H1 (cell line): ENCODE measurements around the gene SEMA5B. TPM values are rescaled to one million over a fixed set of nuclear protein-coding genes. Genes with fewer than 3 reads are reported as not detected.

Experiments
- CTCF ChIA-PET: fragments of 300-600 bp; sonication (Branson Sonifier 250); formaldehyde crosslinking; loops from one replicate; lab custom pipeline; 2021; ENCODE audit not compliant: partially characterized antibody; lab: Charles Lee
- POLR2A ChIA-PET: fragments of 300-600 bp; sonication (Branson Sonifier 250); formaldehyde crosslinking; loops from one replicate; lab custom pipeline; 2021; ENCODE audit warnings: inconsistent platforms; ENCODE audit not compliant: partially characterized antibody; lab: Charles Lee
- DNase-seq, 2 experiments: peaks; one replicate each; pipeline versions ENCODE4 v3.0.0 to v3.0.0-alpha.2; 2010 to 2022; ENCODE audit warnings: low spot score in 2 of 2, low read depth in 1 of 2, mixed read lengths in 1 of 2
- FAIRE-seq: peaks from 2 replicates; lab custom pipeline; 2011; peaks lifted over from hg19 to GRCh38; lab: Jason Lieb, UNC
- H2AFZ ChIP-seq: 2 replicates; pipeline ENCODE4 v1.8.1; 2012; ENCODE audit warnings: low read length, inconsistent platforms
- H2AK5ac ChIP-seq: 2 replicates; pipeline ENCODE4 v1.6.1; 2013; ENCODE audit warnings: low read depth, low read length
- H2BK120ac ChIP-seq: replicated peaks from 2 replicates; pipeline ENCODE3; 2013; ENCODE audit warnings: low read depth, low read length, inconsistent platforms
- H2BK12ac ChIP-seq: 2 replicates; pipeline ENCODE4 v1.6.1; 2013; ENCODE audit warnings: low read depth, low read length
- H2BK15ac ChIP-seq: 2 replicates; pipeline ENCODE4 v1.6.1; 2013; ENCODE audit warnings: low read length
- H2BK20ac ChIP-seq: 2 replicates; pipeline ENCODE4 v1.6.1; 2013; ENCODE audit warnings: low read length
- H2BK5ac ChIP-seq: 2 replicates; pipeline ENCODE4 v1.6.1; 2013; ENCODE audit warnings: low read depth, low read length
- H3K14ac ChIP-seq: 2 replicates; pipeline ENCODE4 v1.6.1; 2013; ENCODE audit warnings: inconsistent platforms; ENCODE audit not compliant: insufficient read length
- H3K18ac ChIP-seq: 2 replicates; pipeline ENCODE4 v1.6.1; 2013; ENCODE audit warnings: low read length; ENCODE audit errors: extremely low read depth
- H3K23ac ChIP-seq: 2 replicates; pipeline ENCODE4 v1.6.1; 2013; ENCODE audit warnings: inconsistent platforms; ENCODE audit not compliant: insufficient read length
- H3K23me2 ChIP-seq: 2 replicates; pipeline ENCODE4 v1.6.1; 2013; ENCODE audit warnings: low read depth, low read length
- H3K27ac ChIP-seq: 2 replicates; pipeline ENCODE4 v1.6.1; 2011; ENCODE audit warnings: low read depth, low read length, inconsistent platforms
- H3K27me3 ChIP-seq, 4 experiments: replicated peaks in 1 of 4; 1 replicate in 1 of 4; 2 replicates in 3 of 4; pipeline versions ENCODE4 v1.6.1 to v1.8.1; 2011 to 2013; ENCODE audit warnings: low read length in 3 of 4, mild to moderate bottlenecking in 3 of 4, inconsistent platforms in 2 of 4, mixed read lengths in 2 of 4, moderate library complexity in 1 of 4; ENCODE audit not compliant: control insufficient read depth in 3 of 4, insufficient read depth in 3 of 4; ENCODE audit errors: extremely low read depth in 1 of 4
- H3K36me3 ChIP-seq, 4 experiments: 2 replicates each; pipeline versions ENCODE4 v1.6.1 to v1.8.1; 2011 to 2013; ENCODE audit warnings: mild to moderate bottlenecking in 4 of 4, low read length in 3 of 4, moderate library complexity in 2 of 4, control low read depth in 1 of 4, inconsistent platforms in 1 of 4; ENCODE audit not compliant: insufficient read depth in 4 of 4, control insufficient read depth in 2 of 4
- H3K4ac ChIP-seq: replicated peaks from 2 replicates; pipeline ENCODE3; 2013; ENCODE audit warnings: low read length, low read depth, mixed read lengths, inconsistent platforms; ENCODE audit not compliant: insufficient read length
- H3K4me1 ChIP-seq, 4 experiments: replicated peaks in 1 of 4; 1 replicate in 1 of 4; 2 replicates in 3 of 4; pipeline versions ENCODE4 v1.6.1 to v1.8.1; 2011 to 2013; ENCODE audit warnings: low read length in 3 of 4, inconsistent platforms in 2 of 4, mixed read lengths in 1 of 4; ENCODE audit not compliant: insufficient read depth in 4 of 4, control insufficient read depth in 3 of 4
- H3K4me2 ChIP-seq, 2 experiments: 2 replicates each; pipeline versions ENCODE4 v1.6.1 to v1.8.1; 2011 to 2013; ENCODE audit warnings: low read depth in 2 of 2, low read length in 2 of 2, control low read depth in 1 of 2, inconsistent platforms in 1 of 2, mild to moderate bottlenecking in 1 of 2; ENCODE audit not compliant: insufficient read depth in 1 of 2
- H3K4me3 ChIP-seq, 4 experiments: fragments of 200-600, 300-600 bp in 1 of 4; sonication (generic), shearing (Covaris generic), sonication (Bioruptor Twin) in 1 of 4; 2 replicates each; pipeline versions ENCODE4 v1.5.1 to v1.8.1; 2011 to 2016; ENCODE audit warnings: low read length in 4 of 4, low read depth in 3 of 4, control low read depth in 2 of 4, inconsistent platforms in 2 of 4, mild to moderate bottlenecking in 2 of 4, mixed read lengths in 1 of 4, moderate library complexity in 1 of 4; ENCODE audit not compliant: insufficient read depth in 2 of 4; ENCODE audit errors: extremely low read depth in 1 of 4
- H3K56ac ChIP-seq: replicated peaks from 2 replicates; pipeline ENCODE3; 2013; ENCODE audit warnings: low read depth, mild to moderate bottlenecking, mixed read lengths, low read length, inconsistent platforms; ENCODE audit not compliant: insufficient read length
- H3K79me1 ChIP-seq: 2 replicates; pipeline ENCODE4 v1.6.1; 2013; ENCODE audit warnings: low read depth, low read length, control low read depth
- H3K79me2 ChIP-seq, 2 experiments: 2 replicates each; pipeline versions ENCODE4 v1.6.1 to v1.8.1; 2012 to 2013; ENCODE audit warnings: low read length in 2 of 2, mild to moderate bottlenecking in 2 of 2, inconsistent platforms in 1 of 2; ENCODE audit not compliant: insufficient read depth in 2 of 2, control insufficient read depth in 1 of 2
- H3K9ac ChIP-seq, 4 experiments: replicated peaks in 1 of 4; 1 replicate in 1 of 4; 2 replicates in 3 of 4; pipeline versions ENCODE4 v1.6.1 to v1.8.1; 2011 to 2013; ENCODE audit warnings: low read depth in 3 of 4, low read length in 3 of 4, control low read depth in 2 of 4, mild to moderate bottlenecking in 2 of 4, moderate library complexity in 2 of 4, inconsistent platforms in 1 of 4; ENCODE audit errors: extremely low read depth in 1 of 4
- H3K9me3 ChIP-seq, 2 experiments: 2 replicates each; pipeline versions ENCODE4 v1.6.1 to v1.8.1; 2012 to 2013; ENCODE audit warnings: mild to moderate bottlenecking in 2 of 2, moderate library complexity in 2 of 2, control low read depth in 1 of 2, inconsistent platforms in 1 of 2, low read depth in 1 of 2, low read length in 1 of 2, mixed read lengths in 1 of 2; ENCODE audit not compliant: insufficient read depth in 2 of 2
- H4K20me1 ChIP-seq, 2 experiments: replicated peaks in 1 of 2; 2 replicates each; pipeline versions ENCODE3 to v1.8.1; 2011 to 2013; ENCODE audit warnings: inconsistent platforms in 2 of 2, low read length in 2 of 2, mild to moderate bottlenecking in 1 of 2; ENCODE audit not compliant: insufficient read depth in 2 of 2, control insufficient read depth in 1 of 2
- H4K5ac ChIP-seq: 2 replicates; pipeline ENCODE4 v1.6.1; 2013; ENCODE audit warnings: low read length, low read depth, mixed read lengths, inconsistent platforms; ENCODE audit not compliant: insufficient read length
- H4K8ac ChIP-seq: 2 replicates; pipeline ENCODE4 v1.8.0; 2013; ENCODE audit warnings: mild to moderate bottlenecking, moderate library complexity, low read length, inconsistent platforms; ENCODE audit not compliant: insufficient read depth; ENCODE audit errors: extremely low read depth
- H4K91ac ChIP-seq: replicated peaks from 2 replicates; pipeline ENCODE3; 2013; ENCODE audit warnings: low read length, mixed read lengths, inconsistent platforms; ENCODE audit not compliant: insufficient read length
- CHD2 ChIP-seq: IDR thresholded peaks from 2 replicates; pipeline ENCODE4 v1.6.1; 2012; ENCODE audit warnings: low read length, improper control_type of control experiment
- CREB1 ChIP-seq: IDR thresholded peaks from 2 replicates; pipeline ENCODE4 v1.6.1; 2012; ENCODE audit warnings: inconsistent platforms
- HDAC2 ChIP-seq, 2 experiments: fragments of 300-600 bp in 1 of 2; sonication (generic) in 1 of 2; IDR thresholded peaks; 2 replicates each; pipeline ENCODE4 v1.6.1; 2011 to 2012; ENCODE audit warnings: low read depth in 2 of 2, low read length in 2 of 2, mild to moderate bottlenecking in 2 of 2, moderate library complexity in 2 of 2, borderline replicate concordance in 1 of 2, inconsistent platforms in 1 of 2
- NANOG ChIP-seq: IDR thresholded peaks from 2 replicates; pipeline ENCODE4 v1.6.1; 2011; ENCODE audit warnings: low read length, low read depth, mild to moderate bottlenecking, inconsistent platforms; ENCODE audit not compliant: insufficient read depth, poor library complexity, severe bottlenecking
- RFX5 ChIP-seq: IDR thresholded peaks from 2 replicates; pipeline ENCODE4 v1.6.1; 2011; ENCODE audit warnings: low read depth, low read length, improper control_type of control experiment, borderline replicate concordance
- RXRA ChIP-seq: IDR thresholded peaks from 2 replicates; pipeline ENCODE4 v1.6.1; 2011; ENCODE audit warnings: low read depth, mild to moderate bottlenecking, low read length, moderate library complexity; ENCODE audit not compliant: insufficient read depth
- WGBS, 2 experiments: shearing (Covaris generic) in 1 of 2; methylation state at CpG; one replicate each; pipeline versions ENCODE4 v1.1.6 to v1.1.7; 2013 to 2015; ENCODE audit warnings: low lambda C conversion rate in 2 of 2, mixed read lengths in 2 of 2, inconsistent platforms in 1 of 2, low coverage in 1 of 2, missing lambda C conversion rate in 1 of 2; ENCODE audit not compliant: insufficient replicate concordance in 2 of 2, insufficient coverage in 1 of 2, insufficient read length in 1 of 2; ENCODE audit errors: extremely low coverage in 1 of 2, missing lambda C conversion rate in 1 of 2; 5-methylcytosine and 5-hydroxymethylcytosine counted together
- polyA plus RNA-seq, 7 experiments: library from polyadenylated mRNA; depleted of rRNA in 3 of 7; stranded (reverse) in 5 of 7; unstranded in 2 of 7; fragments of >200 nt in 5 of 7; fragments of 200-250 nt in 2 of 7; gene quantifications; 1 replicate in 5 of 7; 2 replicates in 1 of 7; 4 replicates in 1 of 7; pipeline versions ENCODE4 v1.2.1 to v1.2.3, GENCODE V29; 2011 to 2013; ENCODE audit warnings: missing spikeins in 2 of 7, mixed read lengths in 2 of 7
- total RNA-seq: library from RNA; stranded (reverse); fragmentation: NEBNext Ultra II Directional; extraction: Animal tissue kit (Norgen Biotek cat#: 25700); gene quantifications from 2 replicates; pipeline ENCODE4 v1.2.1, GENCODE V29; 2021
- TF ChIP-seq, protein P1 (sequence below), 3 experiments: IDR thresholded peaks; 1 replicate in 2 of 3; 2 replicates in 1 of 3; pipeline versions ENCODE4 v1.5.1 to v1.6.1; 2011; ENCODE audit warnings: low read length in 3 of 3, mild to moderate bottlenecking in 3 of 3, inconsistent platforms in 2 of 3, low read depth in 1 of 3, moderate library complexity in 1 of 3; ENCODE audit not compliant: insufficient read depth in 1 of 3; ENCODE audit errors: control extremely low read depth in 1 of 3

SEMA5B gene
- total and polyA plus RNA-seq, 2 of the 8 experiments (the other 6 are each of a cell fraction or from before 2014, with no cell fraction given), result 13.1 to 22.4 TPM

DNA sequence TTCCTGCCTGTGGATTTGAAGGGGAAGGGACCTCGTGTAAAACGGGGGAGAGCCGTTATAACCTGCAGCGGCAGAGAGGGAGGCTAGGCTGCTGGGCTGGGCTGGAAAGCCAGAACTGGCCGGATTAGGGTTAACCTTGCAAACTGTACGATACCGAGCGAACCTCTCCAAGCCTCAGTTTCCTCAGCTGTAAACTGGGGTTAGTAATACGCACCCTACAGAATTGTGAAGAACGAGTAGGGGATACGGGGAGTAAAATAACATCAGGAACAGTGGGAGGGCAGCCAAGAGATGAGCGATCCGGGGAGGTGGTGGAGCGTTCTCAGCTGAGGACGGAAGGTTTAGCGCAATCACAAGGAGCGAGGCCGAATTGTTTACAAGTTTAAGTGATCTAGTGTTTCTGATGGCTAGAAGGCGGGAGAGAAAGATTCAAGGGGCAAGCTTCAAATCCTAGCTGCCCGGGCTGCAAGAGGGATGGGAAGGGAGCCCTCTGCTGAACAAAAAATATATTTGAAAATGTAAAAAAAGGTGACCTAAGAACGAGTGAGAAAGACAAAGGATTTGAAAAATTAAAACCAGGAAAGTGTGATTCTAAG, 768 bp upstream of the SEMA5B start:
- peaks cover 0 to 1% of the 10 kb centered on the region in 2 experiments for H4K20me1 ChIP-seq
- H4K91ac ChIP-seq, result peak overlapping the region; percentile 88
- H3K4me3 ChIP-seq, result peak overlapping the region; percentile 76 to 90 (median 82)
- no peaks in the 10 kb centered on the region for H3K36me3 ChIP-seq
- WGBS, 2 experiments, result 4% methylated on average over 17 of the region's 21 CpGs; no CpG with 5 or more reads in 1 of the 2 experiments
- H2BK20ac ChIP-seq, result no peak overlapping the region
- peak overlapping the region; percentile 94 for H3K18ac ChIP-seq
- peak overlapping the region; percentile 45 for H4K5ac ChIP-seq
- H3K9ac ChIP-seq, result peak overlapping the region in 3 of 4 experiments; percentile 44 to 59 (median 46); a peak in 6 of 7 replicates
- peak overlapping the region; percentile 36; the same call in 1 of the 2 replicates for H2BK5ac ChIP-seq
- H2BK15ac ChIP-seq, result 0 out of 2 replicates have a peak overlapping the region, but pooled peaks have one; percentile 53
- FAIRE-seq (peak; percentile 81), DNase-seq (no peak)
- peaks cover 0 to 18% (median 10%) of the 10 kb centered on the region in 4 experiments; a peak in 5 of 7 replicates for H3K27me3 ChIP-seq
- no peak overlapping the region for H3K14ac ChIP-seq
- no peak overlapping the region for H3K27ac ChIP-seq
- H3K79me1 ChIP-seq, result no peaks in the 10 kb centered on the region
- H2BK120ac ChIP-seq, result peak overlapping the region; percentile 45
- POLR2A ChIA-PET, result interaction anchor here (0.5 to 1.4 kb wide), 4 partner anchors 39 to 89 kb away, joined by 3 read pairs; no protein-coding TSS in a partner anchor
- H3K79me2 ChIP-seq, result peaks cover 0 to 18% of the 10 kb centered on the region in 2 experiments; a peak in 2 of 4 replicates
- H3K23me2 ChIP-seq, result peaks cover 21% of the 10 kb centered on the region
- H3K4ac ChIP-seq, result no peak overlapping the region
- peak overlapping the region; percentile 86 for H2BK12ac ChIP-seq
- H3K4me2 ChIP-seq, result peak overlapping the region; percentile 90 to 97
- peak overlapping the region; percentile 90 for H2AFZ ChIP-seq
- H3K23ac ChIP-seq, result no peak overlapping the region
- CTCF ChIA-PET, result interaction anchor here (0.7 to 9.4 kb wide), 24 partner anchors 8 to 349 kb away, joined by 3 to 151 read pairs (median 4); no protein-coding TSS in a partner anchor
- H3K56ac ChIP-seq, result peak overlapping the region; percentile 50
- H3K4me1 ChIP-seq, result peaks cover 0 to 18% (median 10%) of the 10 kb centered on the region in 4 experiments; a peak in 6 of 7 replicates
- H2AK5ac ChIP-seq, result no peak overlapping the region
- H3K9me3 ChIP-seq, result no peaks in the 10 kb centered on the region
- peak overlapping the region; percentile 81; the same call in 1 of the 2 replicates for H4K8ac ChIP-seq
- no peak for TF ChIP-seq NANOG
- TF ChIP-seq RXRA, result no peak
- TF ChIP-seq HDAC2 (IDR thresholded peaks at IDR 0.05; ENCODE audit: borderline replicate concordance in 1 of 2, low read depth in 2 of 2, low read length in 2 of 2), result no peak
- TF ChIP-seq, protein P1, sequence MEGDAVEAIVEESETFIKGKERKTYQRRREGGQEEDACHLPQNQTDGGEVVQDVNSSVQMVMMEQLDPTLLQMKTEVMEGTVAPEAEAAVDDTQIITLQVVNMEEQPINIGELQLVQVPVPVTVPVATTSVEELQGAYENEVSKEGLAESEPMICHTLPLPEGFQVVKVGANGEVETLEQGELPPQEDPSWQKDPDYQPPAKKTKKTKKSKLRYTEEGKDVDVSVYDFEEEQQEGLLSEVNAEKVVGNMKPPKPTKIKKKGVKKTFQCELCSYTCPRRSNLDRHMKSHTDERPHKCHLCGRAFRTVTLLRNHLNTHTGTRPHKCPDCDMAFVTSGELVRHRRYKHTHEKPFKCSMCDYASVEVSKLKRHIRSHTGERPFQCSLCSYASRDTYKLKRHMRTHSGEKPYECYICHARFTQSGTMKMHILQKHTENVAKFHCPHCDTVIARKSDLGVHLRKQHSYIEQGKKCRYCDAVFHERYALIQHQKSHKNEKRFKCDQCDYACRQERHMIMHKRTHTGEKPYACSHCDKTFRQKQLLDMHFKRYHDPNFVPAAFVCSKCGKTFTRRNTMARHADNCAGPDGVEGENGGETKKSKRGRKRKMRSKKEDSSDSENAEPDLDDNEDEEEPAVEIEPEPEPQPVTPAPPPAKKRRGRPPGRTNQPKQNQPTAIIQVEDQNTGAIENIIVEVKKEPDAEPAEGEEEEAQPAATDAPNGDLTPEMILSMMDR (IDR thresholded peaks at IDR 0.05; ENCODE audit: control extremely low read depth in 1 of 3, insufficient read depth in 1 of 3, low read depth in 1 of 3, low read length in 3 of 3), result peak in 2 of 3 experiments; percentile 36 to 70; a peak in 3 of 4 replicates
- no peak for TF ChIP-seq RFX5
- no peak for TF ChIP-seq CHD2
- no peak for TF ChIP-seq CREB1
